NCI-H2196 treated with DMSO at 0.1 percent for 48 hours (cell line): ENCODE measurements around the gene DGUOK.

ENCODE experiments used
- DNase-seq: peaks from one replicate; lab custom pipeline; 2025; ENCODE audit not compliant: unreplicated experiment; lab: John Stamatoyannopoulos, UW

Gene DGUOK

GRCh38 chr2:73947412-73948018 lies 20.8 kb downstream of the DGUOK start:
- no peak for DNase-seq

GRCh38 chr2:73949802-73950201 lies 23.1 kb downstream of the DGUOK start:
- no peak for DNase-seq

GRCh38 chr2:73952499-73953446 lies 26.1 kb downstream of the DGUOK start:
- no peak for DNase-seq

GRCh38 chr2:73956218-73956865 lies 29.7 kb downstream of the DGUOK start:
- no peak for DNase-seq

- no peak for DNase-seq
These were observed 34.6 kb downstream of the DGUOK start for GRCh38 chr2:73961274-73961673.

GRCh38 chr2:73961823-73962615 lies 35.3 kb downstream of the DGUOK start:
- DNase-seq = no peak

GRCh38 chr2:73962798-73963197 lies 36.1 kb downstream of the DGUOK start:
- no peak for DNase-seq

GRCh38 chr2:73963385-73964120 lies 36.9 kb downstream of the DGUOK start:
- no peak for DNase-seq

GRCh38 chr2:73964223-73964622 lies 37.5 kb downstream of the DGUOK start:
- DNase-seq = no peak

- no peak for DNase-seq
These were observed 38.4 kb downstream of the DGUOK start for GRCh38 chr2:73965053-73965452.

GRCh38 chr2:73968357-73968937 lies 41.8 kb downstream of the DGUOK start:
- no peak for DNase-seq

GRCh38 chr2:73969356-73969755 lies 42.7 kb downstream of the DGUOK start:
- DNase-seq = no peak

GRCh38 chr2:73970141-73970803 lies 43.6 kb downstream of the DGUOK start:
- DNase-seq = no peak

GRCh38 chr2:73970850-73971471 lies 44.3 kb downstream of the DGUOK start:
- DNase-seq = no peak

GRCh38 chr2:73971722-73972121 lies 45.0 kb downstream of the DGUOK start:
- no peak for DNase-seq

GRCh38 chr2:73972846-73973245 lies 46.2 kb downstream of the DGUOK start:
- no peak for DNase-seq

GRCh38 chr2:73975731-73976130 lies 49.1 kb downstream of the DGUOK start:
- no peak for DNase-seq

GRCh38 chr2:73976803-73977202 lies 50.1 kb downstream of the DGUOK start:
- DNase-seq = no peak

GRCh38 chr2:73977466-73977865 lies 50.8 kb downstream of the DGUOK start:
- DNase-seq = no peak
